CD14-positive monocyte (primary cell): ENCODE data around the gene BRMS1L. TPM values are rescaled to one million over a fixed set of nuclear protein-coding genes. Genes with fewer than 3 reads are reported as not detected.
A peak's percentile ranks its signal among the peaks of the same experiment; 100 is the strongest.

ENCODE experiments used
- DNase-seq, 3 donors: peaks; one replicate each; pipeline ENCODE4 v3.0.0-alpha.2; 2011 to 2022
- H2AFZ ChIP-seq: 2 replicates; pipeline ENCODE4 v1.6.0; 2012; ENCODE audit warnings: mild to moderate bottlenecking, low read depth, low read length, inconsistent platforms; ENCODE audit not compliant: insufficient read depth, poor library complexity, severe bottlenecking
- H3K27ac ChIP-seq, 2 donors: 1 replicate in 1 of 2; 2 replicates in 1 of 2; pipeline ENCODE4 v1.5.1; 2012 to 2013; ENCODE audit warnings: low read length in 2 of 2, control low read depth in 1 of 2, inconsistent platforms in 1 of 2, low read depth in 1 of 2, mild to moderate bottlenecking in 1 of 2
- H3K27me3 ChIP-seq, 2 donors: one replicate each; pipeline versions ENCODE4 v1.6.0 to v1.6.1; 2011 to 2013; ENCODE audit warnings: low read length in 2 of 2; ENCODE audit not compliant: control insufficient read depth in 2 of 2, insufficient read depth in 2 of 2
- H3K36me3 ChIP-seq, 2 donors: replicated peaks in 1 of 2; 1 replicate in 1 of 2; 2 replicates in 1 of 2; pipeline versions ENCODE4 v1.5.1 to v1.6.1; 2012 to 2013; ENCODE audit warnings: low read length in 2 of 2, control low read depth in 1 of 2, inconsistent platforms in 1 of 2, mild to moderate bottlenecking in 1 of 2; ENCODE audit not compliant: insufficient read depth in 2 of 2, control insufficient read depth in 1 of 2
- H3K4me1 ChIP-seq, 2 donors: 1 replicate in 1 of 2; 2 replicates in 1 of 2; pipeline versions ENCODE4 v1.5.1 to v1.6.1; 2012 to 2013; ENCODE audit warnings: low read length in 2 of 2, control low read depth in 1 of 2, inconsistent platforms in 1 of 2, mild to moderate bottlenecking in 1 of 2, moderate library complexity in 1 of 2; ENCODE audit not compliant: insufficient read depth in 2 of 2, control insufficient read depth in 1 of 2
- H3K4me2 ChIP-seq: replicated peaks from 2 replicates; pipeline ENCODE3; 2012; ENCODE audit warnings: low read length, moderate library complexity, mild to moderate bottlenecking; ENCODE audit not compliant: poor library complexity, severe bottlenecking; ENCODE audit errors: extremely low read depth
- H3K4me3 ChIP-seq, 3 experiments: fragments of 200-600 bp in 1 of 3; sonication (generic) in 1 of 3; replicated peaks in 1 of 3; 1 replicate in 2 of 3; 2 replicates in 1 of 3; pipeline ENCODE4 v1.5.1; 2011 to 2013; ENCODE audit warnings: low read length in 3 of 3, mild to moderate bottlenecking in 3 of 3, control low read depth in 2 of 3, low read depth in 2 of 3, inconsistent platforms in 1 of 3, moderate library complexity in 1 of 3
- H3K79me2 ChIP-seq: 2 replicates; pipeline ENCODE4 v1.6.0; 2012; ENCODE audit warnings: mild to moderate bottlenecking, control low read depth, inconsistent platforms, low read length, moderate library complexity; ENCODE audit not compliant: insufficient read depth
- H3K9ac ChIP-seq: 2 replicates; pipeline ENCODE4 v1.6.0; 2017; ENCODE audit warnings: low read length, mild to moderate bottlenecking; ENCODE audit not compliant: insufficient read depth, poor library complexity, severe bottlenecking
- H3K9me3 ChIP-seq, 2 donors: replicated peaks in 1 of 2; 1 replicate in 1 of 2; 2 replicates in 1 of 2; pipeline versions ENCODE4 v1.5.1 to v1.6.1; 2012 to 2013; ENCODE audit warnings: low read length in 2 of 2, control low read depth in 1 of 2; ENCODE audit not compliant: control insufficient read depth in 1 of 2, insufficient read depth in 1 of 2
- H4K20me1 ChIP-seq: 2 replicates; pipeline ENCODE4 v1.6.0; 2012; ENCODE audit warnings: mild to moderate bottlenecking, low read length, control low read depth, moderate library complexity; ENCODE audit not compliant: insufficient read depth
- H3K27ac Mint-ChIP-seq, 7 donors: one replicate each; pipeline ENCODE4 v1.8.0; 2020; ENCODE audit warnings: mild to moderate bottlenecking in 7 of 7, mixed read lengths in 7 of 7, moderate library complexity in 6 of 7, inconsistent platforms in 2 of 7
- H3K27me3 Mint-ChIP-seq, 3 donors: one replicate each; pipeline ENCODE4 v1.8.0; 2021 to 2022; ENCODE audit warnings: low read depth in 3 of 3, mild to moderate bottlenecking in 3 of 3, mixed read lengths in 3 of 3, moderate library complexity in 3 of 3, inconsistent platforms in 1 of 3
- H3K36me3 Mint-ChIP-seq, 2 donors: one replicate each; pipeline ENCODE4 v1.8.0; 2020; ENCODE audit warnings: mixed read lengths in 2 of 2, inconsistent platforms in 1 of 2, mild to moderate bottlenecking in 1 of 2
- H3K4me1 Mint-ChIP-seq: one replicate; pipeline ENCODE4 v1.8.0; 2020; ENCODE audit warnings: mild to moderate bottlenecking, mixed read lengths
- H3K4me3 Mint-ChIP-seq, 2 donors: one replicate each; pipeline ENCODE4 v1.8.0; 2020; ENCODE audit warnings: mild to moderate bottlenecking in 2 of 2, mixed read lengths in 2 of 2, moderate library complexity in 1 of 2
- H3K9me3 Mint-ChIP-seq, 7 donors: one replicate each; pipeline ENCODE4 v1.8.0; 2020 to 2022; ENCODE audit warnings: mixed read lengths in 7 of 7, mild to moderate bottlenecking in 6 of 7, moderate library complexity in 6 of 7, inconsistent platforms in 2 of 7
- CTCF ChIP-seq: fragments of 200-600 bp; IDR thresholded peaks from one replicate; pipeline ENCODE4 v1.8.0; 2022; ENCODE audit warnings: antibody characterized with exemption, mild to moderate bottlenecking
- WGBS: methylation state at CpG from one replicate; pipeline ENCODE4 v1.1.5; 2013; ENCODE audit warnings: missing lambda C conversion rate; ENCODE audit not compliant: insufficient coverage; 5-methylcytosine and 5-hydroxymethylcytosine counted together
- intact Hi-C, 2 donors: fragments of 100-400 bp; cut with micrococcal nuclease; formaldehyde crosslinking; loops; one replicate each; pipeline versions ENCODE4 v1.15.0 to v1.15.1; 2023
- polyA plus RNA-seq, 3 donors: library from polyadenylated mRNA; depleted of rRNA in 1 of 3; unstranded in 2 of 3; stranded (reverse) in 1 of 3; fragments of 300-500 nt in 2 of 3; fragments of >200 nt in 1 of 3; fragmentation: Illumina TruSeq in 2 of 3; gene quantifications; 1 replicate in 2 of 3; 2 replicates in 1 of 3; pipeline ENCODE4 v1.2.3, GENCODE V29; 2012 to 2021

The BRMS1L gene
- polyA plus RNA-seq, 3 donors: 0.86 to 2.1 (median 1.7) TPM

- no peak overlapping the region for H3K4me3 ChIP-seq
- H3K27ac ChIP-seq: no peak overlapping the region
- 90% methylated on average over 5 of the region's 8 CpGs for WGBS
- H3K4me1 Mint-ChIP-seq: peaks cover 22% of the 10 kb centered on the region
- H3K9me3 Mint-ChIP-seq: peaks cover 0 to 5% (median 0%) of the 10 kb centered on the region in 7 donors
- peaks cover 19% of the 10 kb centered on the region for H3K79me2 ChIP-seq
- no peak for TF ChIP-seq CTCF
- H3K36me3 ChIP-seq: no peaks in the 10 kb centered on the region
- no peak overlapping the region for H3K9ac ChIP-seq
- H4K20me1 ChIP-seq: no peaks in the 10 kb centered on the region
- H3K9me3 ChIP-seq: no peaks in the 10 kb centered on the region
- H3K4me2 ChIP-seq: no peak overlapping the region
- peak overlapping the region in 1 of 2 donors; percentile 55 for H3K4me3 Mint-ChIP-seq
- H3K36me3 Mint-ChIP-seq: no peaks in the 10 kb centered on the region
- H2AFZ ChIP-seq: no peak overlapping the region
- intact Hi-C loops: no loop called here
- H3K27ac Mint-ChIP-seq: no peak overlapping the region
- no peaks in the 10 kb centered on the region for H3K27me3 ChIP-seq
- peaks cover 9 to 16% of the 10 kb centered on the region in 2 donors for H3K4me1 ChIP-seq
- peaks cover 0 to 5% (median 4%) of the 10 kb centered on the region in 3 donors for H3K27me3 Mint-ChIP-seq
- no peak for DNase-seq
Observed at GRCh38 chr14:35807131-35807961, 18.8 kb upstream of the BRMS1L start.

- no peak for DNase-seq
- Mint-ChIP-seq H3K27ac (peak overlapping the region; percentile 60 to 86 (median 81)), H3K27me3 (peaks cover 0 to 5% (median 4%) of the 10 kb centered on the region in 3 donors), H3K36me3 (no peaks in the 10 kb centered on the region), H3K4me1 (peaks cover 22% of the 10 kb centered on the region), H3K9me3 (peaks cover 0 to 5% (median 0%) of the 10 kb centered on the region in 7 donors), H3K4me3 (peak overlapping the region; percentile 92 to 93)
- peak overlapping the region; percentile 88 for H3K4me2 ChIP-seq
- H3K27me3 ChIP-seq: no peaks in the 10 kb centered on the region
- no peaks in the 10 kb centered on the region for H3K9me3 ChIP-seq
- H4K20me1 ChIP-seq: no peaks in the 10 kb centered on the region
- WGBS: 0% methylated on average over 7 of the region's 11 CpGs
- H3K4me3 ChIP-seq: peak overlapping the region; percentile 69 to 86 (median 76)
- TF ChIP-seq CTCF: no peak
- H2AFZ ChIP-seq: peak overlapping the region; percentile 92
- peaks cover 19% of the 10 kb centered on the region for H3K79me2 ChIP-seq
- H3K27ac ChIP-seq: peak overlapping the region; percentile 73 to 75
- H3K9ac ChIP-seq: peak overlapping the region; percentile 75
- peaks cover 9 to 16% of the 10 kb centered on the region in 2 donors for H3K4me1 ChIP-seq
- intact Hi-C loops: no loop called here
- no peaks in the 10 kb centered on the region for H3K36me3 ChIP-seq
Observed at GRCh38 chr14:35808076-35808637, 18.0 kb upstream of the BRMS1L start.
